PFSK-1 (cell line): ENCODE measurements around the gene SMARCC1.

Experiments used
- FOXP2 ChIP-seq: optimal IDR thresholded peaks from 2 replicates; pipeline ENCODE3; 2011; ENCODE audit warnings: borderline replicate concordance, control low read depth, inconsistent platforms; ENCODE audit not compliant: insufficient read depth; ENCODE audit errors: extremely low read length, extremely low read depth
- POLR2AphosphoS5 ChIP-seq: IDR thresholded peaks from 2 replicates; pipeline ENCODE4 v1.6.1; 2012; ENCODE audit warnings: low read depth, mild to moderate bottlenecking, control low read depth, low read length, moderate library complexity
- SIN3A ChIP-seq: IDR thresholded peaks from 2 replicates; pipeline ENCODE4 v1.6.1; 2012; ENCODE audit warnings: mild to moderate bottlenecking, low read length, moderate library complexity, borderline replicate concordance; ENCODE audit not compliant: insufficient read depth
- TAF1 ChIP-seq: IDR thresholded peaks from 2 replicates; pipeline ENCODE4 v1.6.1; 2012; ENCODE audit warnings: low read length, control low read depth, borderline replicate concordance; ENCODE audit not compliant: insufficient read depth
- TF ChIP-seq, protein P1 (sequence below), 2 experiments: IDR thresholded peaks; 2 replicates each; pipeline versions ENCODE4 v1.6.1 to v1.8.0; 2011 to 2012; ENCODE audit warnings: low read depth in 2 of 2, low read length in 2 of 2, control low read depth in 1 of 2, inconsistent platforms in 1 of 2, mild to moderate bottlenecking in 1 of 2, moderate library complexity in 1 of 2; ENCODE audit not compliant: insufficient read depth in 1 of 2

Gene SMARCC1

DNA sequence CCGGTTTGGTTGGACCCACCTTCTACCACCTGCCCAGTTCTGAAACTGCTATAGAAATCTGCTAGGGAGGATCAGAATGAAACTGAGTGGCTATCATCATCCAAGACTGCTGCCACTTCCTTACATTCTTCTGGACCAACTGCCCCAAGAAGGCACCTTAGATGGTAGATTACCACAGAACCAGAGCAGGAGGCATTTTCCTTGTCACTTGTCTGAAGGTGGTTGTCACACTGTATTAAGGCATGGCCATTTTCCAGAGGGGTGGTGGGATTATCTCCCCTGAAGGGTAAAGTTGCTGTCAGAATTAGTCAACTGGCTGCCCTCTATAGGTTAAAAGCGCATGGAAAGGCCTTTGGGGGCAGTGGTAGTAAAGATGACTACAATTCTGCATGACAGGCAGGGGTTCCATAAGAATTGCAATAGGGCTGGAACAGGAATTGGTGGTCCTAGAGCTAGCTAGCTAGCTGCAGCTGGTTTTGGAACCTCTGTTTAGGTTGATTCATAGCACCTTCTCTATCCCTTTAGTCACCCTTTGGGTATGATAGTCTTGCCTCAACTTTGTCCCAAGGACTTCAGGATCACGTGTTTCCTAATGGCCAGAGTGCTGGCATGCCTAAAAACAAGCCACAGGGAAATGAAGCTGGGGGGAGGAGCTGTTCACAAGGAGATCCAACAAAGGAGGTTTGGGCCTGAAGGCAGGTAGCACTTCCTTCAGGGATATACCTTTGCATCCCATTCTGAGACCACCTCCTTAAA is 198.2 kb downstream of the SMARCC1 start:
- TF ChIP-seq POLR2AphosphoS5, result no peak; the same call in 1 of the 2 replicates
- TF ChIP-seq, protein P1, sequence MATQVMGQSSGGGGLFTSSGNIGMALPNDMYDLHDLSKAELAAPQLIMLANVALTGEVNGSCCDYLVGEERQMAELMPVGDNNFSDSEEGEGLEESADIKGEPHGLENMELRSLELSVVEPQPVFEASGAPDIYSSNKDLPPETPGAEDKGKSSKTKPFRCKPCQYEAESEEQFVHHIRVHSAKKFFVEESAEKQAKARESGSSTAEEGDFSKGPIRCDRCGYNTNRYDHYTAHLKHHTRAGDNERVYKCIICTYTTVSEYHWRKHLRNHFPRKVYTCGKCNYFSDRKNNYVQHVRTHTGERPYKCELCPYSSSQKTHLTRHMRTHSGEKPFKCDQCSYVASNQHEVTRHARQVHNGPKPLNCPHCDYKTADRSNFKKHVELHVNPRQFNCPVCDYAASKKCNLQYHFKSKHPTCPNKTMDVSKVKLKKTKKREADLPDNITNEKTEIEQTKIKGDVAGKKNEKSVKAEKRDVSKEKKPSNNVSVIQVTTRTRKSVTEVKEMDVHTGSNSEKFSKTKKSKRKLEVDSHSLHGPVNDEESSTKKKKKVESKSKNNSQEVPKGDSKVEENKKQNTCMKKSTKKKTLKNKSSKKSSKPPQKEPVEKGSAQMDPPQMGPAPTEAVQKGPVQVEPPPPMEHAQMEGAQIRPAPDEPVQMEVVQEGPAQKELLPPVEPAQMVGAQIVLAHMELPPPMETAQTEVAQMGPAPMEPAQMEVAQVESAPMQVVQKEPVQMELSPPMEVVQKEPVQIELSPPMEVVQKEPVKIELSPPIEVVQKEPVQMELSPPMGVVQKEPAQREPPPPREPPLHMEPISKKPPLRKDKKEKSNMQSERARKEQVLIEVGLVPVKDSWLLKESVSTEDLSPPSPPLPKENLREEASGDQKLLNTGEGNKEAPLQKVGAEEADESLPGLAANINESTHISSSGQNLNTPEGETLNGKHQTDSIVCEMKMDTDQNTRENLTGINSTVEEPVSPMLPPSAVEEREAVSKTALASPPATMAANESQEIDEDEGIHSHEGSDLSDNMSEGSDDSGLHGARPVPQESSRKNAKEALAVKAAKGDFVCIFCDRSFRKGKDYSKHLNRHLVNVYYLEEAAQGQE (IDR thresholded peaks at IDR 0.05; ENCODE audit: insufficient read depth in 1 of 2, low read depth in 2 of 2, low read length in 2 of 2), result no peak
- TF ChIP-seq FOXP2, result no peak
- no peak for TF ChIP-seq TAF1
- TF ChIP-seq SIN3A, result no peak

GRCh38 chr3:47581835-47582234 is 199.9 kb downstream of the SMARCC1 start:
- TF ChIP-seq TAF1 (no peak), POLR2AphosphoS5 (no peak), FOXP2 (no peak), SIN3A (no peak)
- TF ChIP-seq, protein P1 (IDR thresholded peaks at IDR 0.05; ENCODE audit: insufficient read depth in 1 of 2, low read depth in 2 of 2, low read length in 2 of 2), result no peak

GRCh38 chr3:47581422-47581821 is 200.3 kb downstream of the SMARCC1 start:
- TF ChIP-seq TAF1 (no peak), FOXP2 (no peak), SIN3A (no peak), POLR2AphosphoS5 (no peak)
- TF ChIP-seq, protein P1 (IDR thresholded peaks at IDR 0.05; ENCODE audit: insufficient read depth in 1 of 2, low read depth in 2 of 2, low read length in 2 of 2), result no peak

GRCh38 chr3:47580481-47580880 is 201.2 kb downstream of the SMARCC1 start:
- TF ChIP-seq, protein P1 (IDR thresholded peaks at IDR 0.05; ENCODE audit: insufficient read depth in 1 of 2, low read depth in 2 of 2, low read length in 2 of 2), result no peak
- TF ChIP-seq FOXP2, result no peak
- no peak for TF ChIP-seq POLR2AphosphoS5
- no peak for TF ChIP-seq TAF1
- no peak for TF ChIP-seq SIN3A
